Lower leg skin (tissue), 3 donors: ENCODE data around the gene GPRC5B.

ENCODE experiments used
- CTCF ChIP-seq, 3 donors: fragments of 450-650 bp; IDR thresholded peaks; one replicate each; pipeline ENCODE4 v1.5.1; 2016; ENCODE audit warnings: antibody characterized with exemption in 3 of 3, mild to moderate bottlenecking in 3 of 3, moderate library complexity in 2 of 3
- POLR2A ChIP-seq, 2 donors: fragments of 450-650 bp; IDR thresholded peaks; one replicate each; pipeline ENCODE4 v1.6.1; 2016 to 2017; ENCODE audit warnings: antibody characterized with exemption in 2 of 2, mild to moderate bottlenecking in 1 of 2, moderate library complexity in 1 of 2

GRCh38 chr16:19823322-19823721, 61.3 kb downstream of the GPRC5B start:
- TF ChIP-seq POLR2A (IDR thresholded peaks at IDR 0.05), result no peak
- TF ChIP-seq CTCF (IDR thresholded peaks at IDR 0.05), result no peak
